ENCODE data around the gene RASGRF2. TPM values are rescaled to one million over a fixed set of nuclear protein-coding genes. Genes with fewer than 3 reads are reported as not detected.

Gene RASGRF2
- polyA plus RNA-seq, 1 donor from 2014 or later, result 0.42 TPM

- Histone ChIP-seq H3K4me3 (ENCODE audit: low read length) (no peak overlapping the region), H3K27me3 (ENCODE audit: insufficient read depth, low read depth, low read length) (no peaks in the 10 kb centered on the region), H2AFZ (ENCODE audit: low read depth, low read length) (no peak overlapping the region), H3K36me3 (ENCODE audit: insufficient read depth, low read length) (no peaks in the 10 kb centered on the region), H3K79me2 (replicated peaks; ENCODE audit: insufficient read depth, low read length) (no peaks in the 10 kb centered on the region), H3F3A (ENCODE audit: insufficient read depth, low read length, poor library complexity, severe bottlenecking) (no peaks in the 10 kb centered on the region), H4K20me1 (ENCODE audit: insufficient read depth) (no peaks in the 10 kb centered on the region), H3K9ac (ENCODE audit: low read length) (no peak overlapping the region), H3K27ac (ENCODE audit: low read length) (no peak overlapping the region), H3K9me3 (ENCODE audit: low read length) (no peaks in the 10 kb centered on the region), H3K4me2 (ENCODE audit: low read length) (no peak overlapping the region), H3K9me2 (ENCODE audit: insufficient read depth, low read length) (no peaks in the 10 kb centered on the region)
- TF ChIP-seq SMC3 (conservative IDR thresholded peaks at IDR 0.05; ENCODE audit: poor library complexity) (no peak), MXI1 (conservative IDR thresholded peaks at IDR 0.05; ENCODE audit: poor library complexity, severe bottlenecking) (no peak), EZH2 (IDR thresholded peaks at IDR 0.05; ENCODE audit: borderline replicate concordance, insufficient read depth, low read length, poor library complexity, severe bottlenecking) (no peak), POLR2AphosphoS5 (IDR thresholded peaks at IDR 0.05) (no peak), EP300 (conservative IDR thresholded peaks at IDR 0.05; ENCODE audit: poor library complexity, severe bottlenecking) (no peak), RAD21 (conservative IDR thresholded peaks at IDR 0.05) (no peak), TAF1 (IDR thresholded peaks at IDR 0.05; ENCODE audit: low read depth) (no peak)
- TF ChIP-seq, protein P1, sequence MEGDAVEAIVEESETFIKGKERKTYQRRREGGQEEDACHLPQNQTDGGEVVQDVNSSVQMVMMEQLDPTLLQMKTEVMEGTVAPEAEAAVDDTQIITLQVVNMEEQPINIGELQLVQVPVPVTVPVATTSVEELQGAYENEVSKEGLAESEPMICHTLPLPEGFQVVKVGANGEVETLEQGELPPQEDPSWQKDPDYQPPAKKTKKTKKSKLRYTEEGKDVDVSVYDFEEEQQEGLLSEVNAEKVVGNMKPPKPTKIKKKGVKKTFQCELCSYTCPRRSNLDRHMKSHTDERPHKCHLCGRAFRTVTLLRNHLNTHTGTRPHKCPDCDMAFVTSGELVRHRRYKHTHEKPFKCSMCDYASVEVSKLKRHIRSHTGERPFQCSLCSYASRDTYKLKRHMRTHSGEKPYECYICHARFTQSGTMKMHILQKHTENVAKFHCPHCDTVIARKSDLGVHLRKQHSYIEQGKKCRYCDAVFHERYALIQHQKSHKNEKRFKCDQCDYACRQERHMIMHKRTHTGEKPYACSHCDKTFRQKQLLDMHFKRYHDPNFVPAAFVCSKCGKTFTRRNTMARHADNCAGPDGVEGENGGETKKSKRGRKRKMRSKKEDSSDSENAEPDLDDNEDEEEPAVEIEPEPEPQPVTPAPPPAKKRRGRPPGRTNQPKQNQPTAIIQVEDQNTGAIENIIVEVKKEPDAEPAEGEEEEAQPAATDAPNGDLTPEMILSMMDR (IDR thresholded peaks at IDR 0.05; ENCODE audit: poor library complexity, severe bottlenecking), result no peak
- TF ChIP-seq, protein P2, sequence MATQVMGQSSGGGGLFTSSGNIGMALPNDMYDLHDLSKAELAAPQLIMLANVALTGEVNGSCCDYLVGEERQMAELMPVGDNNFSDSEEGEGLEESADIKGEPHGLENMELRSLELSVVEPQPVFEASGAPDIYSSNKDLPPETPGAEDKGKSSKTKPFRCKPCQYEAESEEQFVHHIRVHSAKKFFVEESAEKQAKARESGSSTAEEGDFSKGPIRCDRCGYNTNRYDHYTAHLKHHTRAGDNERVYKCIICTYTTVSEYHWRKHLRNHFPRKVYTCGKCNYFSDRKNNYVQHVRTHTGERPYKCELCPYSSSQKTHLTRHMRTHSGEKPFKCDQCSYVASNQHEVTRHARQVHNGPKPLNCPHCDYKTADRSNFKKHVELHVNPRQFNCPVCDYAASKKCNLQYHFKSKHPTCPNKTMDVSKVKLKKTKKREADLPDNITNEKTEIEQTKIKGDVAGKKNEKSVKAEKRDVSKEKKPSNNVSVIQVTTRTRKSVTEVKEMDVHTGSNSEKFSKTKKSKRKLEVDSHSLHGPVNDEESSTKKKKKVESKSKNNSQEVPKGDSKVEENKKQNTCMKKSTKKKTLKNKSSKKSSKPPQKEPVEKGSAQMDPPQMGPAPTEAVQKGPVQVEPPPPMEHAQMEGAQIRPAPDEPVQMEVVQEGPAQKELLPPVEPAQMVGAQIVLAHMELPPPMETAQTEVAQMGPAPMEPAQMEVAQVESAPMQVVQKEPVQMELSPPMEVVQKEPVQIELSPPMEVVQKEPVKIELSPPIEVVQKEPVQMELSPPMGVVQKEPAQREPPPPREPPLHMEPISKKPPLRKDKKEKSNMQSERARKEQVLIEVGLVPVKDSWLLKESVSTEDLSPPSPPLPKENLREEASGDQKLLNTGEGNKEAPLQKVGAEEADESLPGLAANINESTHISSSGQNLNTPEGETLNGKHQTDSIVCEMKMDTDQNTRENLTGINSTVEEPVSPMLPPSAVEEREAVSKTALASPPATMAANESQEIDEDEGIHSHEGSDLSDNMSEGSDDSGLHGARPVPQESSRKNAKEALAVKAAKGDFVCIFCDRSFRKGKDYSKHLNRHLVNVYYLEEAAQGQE (IDR thresholded peaks at IDR 0.05; ENCODE audit: borderline replicate concordance), result no peak
These were observed 121.3 kb downstream of the RASGRF2 start for GRCh38 chr5:81081461-81081835.

DNA sequence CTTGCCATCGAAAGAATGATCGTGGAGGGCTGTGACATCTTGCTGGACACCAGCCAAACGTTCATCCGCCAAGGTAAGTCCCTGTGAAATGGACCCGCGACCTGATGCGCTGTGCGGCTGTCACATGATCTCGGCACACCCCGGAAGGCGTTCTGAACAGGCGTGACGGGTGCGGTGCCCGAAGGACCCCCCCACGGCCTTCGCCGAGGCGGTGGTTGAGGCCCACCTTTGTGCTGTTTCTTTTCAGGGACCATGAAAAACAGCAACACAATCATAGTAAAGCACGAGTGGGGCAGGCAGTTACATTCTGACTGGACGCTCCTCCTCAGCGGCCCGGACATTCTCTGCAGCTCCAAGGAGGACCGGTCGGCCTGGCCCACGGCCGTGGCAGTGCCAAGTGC is 126.7 kb downstream of the RASGRF2 start:
- H2AFZ ChIP-seq (ENCODE audit: low read depth, low read length), result no peak overlapping the region
- H3K4me3 ChIP-seq (ENCODE audit: low read length), result no peak overlapping the region
- H4K20me1 ChIP-seq (ENCODE audit: insufficient read depth), result no peaks in the 10 kb centered on the region
- H3K9me2 ChIP-seq (ENCODE audit: insufficient read depth, low read length), result no peaks in the 10 kb centered on the region
- H3F3A ChIP-seq (ENCODE audit: insufficient read depth, low read length, poor library complexity, severe bottlenecking), result no peaks in the 10 kb centered on the region
- H3K4me2 ChIP-seq (ENCODE audit: low read length), result no peak overlapping the region
- H3K27ac ChIP-seq (ENCODE audit: low read length), result no peak overlapping the region
- H3K27me3 ChIP-seq (ENCODE audit: insufficient read depth, low read depth, low read length), result no peaks in the 10 kb centered on the region
- H3K9ac ChIP-seq (ENCODE audit: low read length), result no peak overlapping the region
- no peaks in the 10 kb centered on the region for H3K36me3 ChIP-seq (ENCODE audit: insufficient read depth, low read length)
- TF ChIP-seq MXI1 (conservative IDR thresholded peaks at IDR 0.05; ENCODE audit: poor library complexity, severe bottlenecking) (no peak), POLR2AphosphoS5 (IDR thresholded peaks at IDR 0.05) (no peak), TAF1 (IDR thresholded peaks at IDR 0.05; ENCODE audit: low read depth) (no peak), EZH2 (IDR thresholded peaks at IDR 0.05; ENCODE audit: borderline replicate concordance, insufficient read depth, low read length, poor library complexity, severe bottlenecking) (no peak), SMC3 (conservative IDR thresholded peaks at IDR 0.05; ENCODE audit: poor library complexity) (no peak), RAD21 (conservative IDR thresholded peaks at IDR 0.05) (no peak), EP300 (conservative IDR thresholded peaks at IDR 0.05; ENCODE audit: poor library complexity, severe bottlenecking) (no peak)
- TF ChIP-seq, protein P2 (IDR thresholded peaks at IDR 0.05; ENCODE audit: borderline replicate concordance), result no peak
- TF ChIP-seq, protein P1 (IDR thresholded peaks at IDR 0.05; ENCODE audit: poor library complexity, severe bottlenecking), result no peak
- H3K79me2 ChIP-seq (replicated peaks; ENCODE audit: insufficient read depth, low read length), result no peaks in the 10 kb centered on the region
- H3K9me3 ChIP-seq (ENCODE audit: low read length), result no peaks in the 10 kb centered on the region
